Activated naive CD4-positive, alpha-beta T cell treated with anti-CD3 and anti-CD28 coated beads, Interleukin-2, amount 50 U/mL, for 16 hours (primary cell): ENCODE measurements around the gene CCNG2.
A peak's percentile ranks its signal among the peaks of the same experiment; 100 is the strongest.
"Not testable (repeated sequence)": the region's sequence is repeated elsewhere in the genome, so short reads cannot be mapped to it uniquely, and the experiment has no call there.

Experiments used
- DNase-seq: peaks from one replicate; pipeline ENCODE4 v3.0.0-alpha.2; 2020

Gene CCNG2, protein sequence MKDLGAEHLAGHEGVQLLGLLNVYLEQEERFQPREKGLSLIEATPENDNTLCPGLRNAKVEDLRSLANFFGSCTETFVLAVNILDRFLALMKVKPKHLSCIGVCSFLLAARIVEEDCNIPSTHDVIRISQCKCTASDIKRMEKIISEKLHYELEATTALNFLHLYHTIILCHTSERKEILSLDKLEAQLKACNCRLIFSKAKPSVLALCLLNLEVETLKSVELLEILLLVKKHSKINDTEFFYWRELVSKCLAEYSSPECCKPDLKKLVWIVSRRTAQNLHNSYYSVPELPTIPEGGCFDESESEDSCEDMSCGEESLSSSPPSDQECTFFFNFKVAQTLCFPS

GRCh38 chr4:77156912-77157858, at the start of gene CCNG2:
TSS of gene CCNG2 (plus strand) at chr4:77157207. CDS start at chr4:77158533, 1,326 bp downstream.
- peak; percentile 82 for DNase-seq

- no peak for DNase-seq
These were observed 46.3 kb upstream of the CCNG2 start for GRCh38 chr4:77110730-77111129.

- no peak for DNase-seq
These were observed 43.9 kb upstream of the CCNG2 start for GRCh38 chr4:77113069-77113468.

DNA sequence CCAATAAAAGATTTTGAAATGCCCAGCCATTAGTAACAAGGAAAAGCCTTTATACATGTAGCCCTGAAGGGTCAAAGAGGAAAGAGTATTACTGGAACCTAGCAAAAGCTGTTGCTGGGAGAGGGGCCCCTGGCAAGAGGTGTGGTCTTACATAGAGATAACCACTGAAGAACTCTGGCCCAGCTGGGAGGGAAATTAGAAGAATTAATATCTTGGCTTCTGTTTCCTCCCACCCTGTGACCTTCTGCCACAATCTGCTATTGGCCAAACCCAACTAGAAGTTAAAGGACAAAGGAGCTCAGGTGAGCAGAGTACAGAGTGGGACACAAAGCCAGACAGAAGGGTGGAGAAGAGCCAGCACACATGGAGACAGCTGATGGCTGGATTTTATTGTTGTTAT, 39.3 kb upstream of the CCNG2 start:
- no peak for DNase-seq

DNA sequence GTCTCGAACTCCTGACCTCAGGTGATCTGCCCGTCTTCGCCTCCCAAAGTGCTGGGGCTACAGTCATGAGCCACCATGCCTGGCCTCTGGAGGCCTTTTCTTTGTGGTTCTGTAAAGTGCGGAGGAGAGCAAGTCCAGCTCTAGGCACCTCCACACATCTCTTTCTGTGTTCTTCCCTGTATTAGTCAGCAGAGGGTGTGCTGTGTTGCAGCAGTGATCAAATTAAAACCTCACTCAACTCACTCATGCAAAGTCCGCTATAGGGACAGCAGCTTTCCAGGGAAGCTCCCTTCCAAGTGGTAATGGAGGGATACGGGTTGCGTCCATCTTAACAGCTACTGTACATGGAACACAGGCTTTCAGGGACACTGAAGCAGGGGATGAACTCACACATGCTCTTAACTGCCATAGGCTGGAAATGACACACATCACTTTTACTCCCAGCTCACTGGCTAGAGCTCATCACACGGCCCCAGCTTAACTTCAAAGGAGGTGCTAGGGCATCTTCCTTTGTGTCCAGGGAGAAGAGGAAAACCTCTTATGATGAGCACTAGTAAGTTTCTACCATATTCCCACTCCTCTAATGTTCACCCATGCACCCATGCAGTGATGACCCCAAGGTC, 36.0 kb upstream of the CCNG2 start:
- no peak for DNase-seq

DNA sequence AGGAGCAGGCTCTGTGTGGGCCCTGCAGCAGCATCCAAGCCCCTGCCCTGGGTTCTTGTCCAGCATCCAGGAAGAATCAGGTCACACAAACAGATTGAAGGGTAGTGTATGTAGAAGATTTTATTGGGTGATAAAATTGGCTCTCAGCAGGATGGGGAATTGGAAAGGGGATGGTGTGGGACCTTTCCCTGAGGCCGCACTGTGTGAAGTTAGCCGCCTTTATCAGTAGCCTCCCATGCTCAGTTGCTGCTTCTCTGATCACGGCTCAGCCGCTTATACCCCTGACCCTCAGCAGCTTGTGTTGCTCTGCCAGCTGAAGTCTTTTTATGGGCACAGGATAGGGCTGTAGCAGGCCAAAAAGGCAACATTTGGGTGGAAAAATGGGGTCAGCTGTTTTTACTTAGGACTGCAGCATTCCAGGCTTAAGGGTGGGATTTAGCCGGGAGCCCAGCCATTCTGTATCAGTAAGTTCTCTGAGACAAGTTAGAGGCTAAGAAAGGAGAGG, 35.2 kb upstream of the CCNG2 start:
- no peak for DNase-seq

- no peak for DNase-seq
These were observed 34.4 kb upstream of the CCNG2 start for GRCh38 chr4:77122656-77123055.

- DNase-seq, result no peak
These were observed 33.6 kb upstream of the CCNG2 start for GRCh38 chr4:77123411-77123810.

DNA sequence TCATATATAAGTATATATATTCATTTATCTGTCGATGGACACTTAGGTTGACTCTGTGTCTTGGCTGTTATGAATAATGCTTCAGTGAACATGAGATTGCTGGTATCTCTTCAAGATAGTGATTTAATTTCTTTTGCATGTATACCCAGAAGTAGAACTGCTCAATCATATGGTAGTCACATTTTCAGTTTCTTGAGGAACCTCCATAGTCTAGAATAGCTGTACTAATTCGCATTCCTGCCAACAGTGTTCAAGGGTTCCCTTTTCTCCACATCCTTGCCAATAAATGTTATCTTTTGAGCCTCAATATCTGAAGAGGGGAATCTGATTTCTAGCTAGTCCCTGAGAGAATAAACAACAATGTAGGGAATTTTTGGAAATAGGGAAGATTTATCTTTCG, 32.4 kb upstream of the CCNG2 start:
- no peak for DNase-seq

GRCh38 chr4:77125961-77126360, 31.0 kb upstream of the CCNG2 start:
- no peak for DNase-seq

DNA sequence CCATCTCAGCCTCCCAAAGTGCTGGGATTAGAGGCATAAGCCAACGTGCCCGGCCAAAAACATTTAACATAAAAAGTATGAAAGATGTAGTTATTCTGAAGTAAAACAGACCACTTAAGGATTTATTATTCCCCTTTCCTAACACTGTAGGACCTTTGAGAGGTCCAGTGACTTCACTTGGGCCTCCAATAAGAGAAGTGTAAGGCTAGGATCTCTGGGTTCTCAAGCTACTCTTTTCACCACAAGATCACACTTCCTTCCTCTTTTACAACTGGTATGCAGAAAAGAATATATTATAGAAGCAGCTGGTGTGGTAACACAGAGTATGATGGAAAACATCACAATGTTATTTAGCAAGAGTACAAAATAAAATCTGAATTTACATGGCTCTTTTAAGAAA, 30.2 kb upstream of the CCNG2 start:
- no peak for DNase-seq

DNA sequence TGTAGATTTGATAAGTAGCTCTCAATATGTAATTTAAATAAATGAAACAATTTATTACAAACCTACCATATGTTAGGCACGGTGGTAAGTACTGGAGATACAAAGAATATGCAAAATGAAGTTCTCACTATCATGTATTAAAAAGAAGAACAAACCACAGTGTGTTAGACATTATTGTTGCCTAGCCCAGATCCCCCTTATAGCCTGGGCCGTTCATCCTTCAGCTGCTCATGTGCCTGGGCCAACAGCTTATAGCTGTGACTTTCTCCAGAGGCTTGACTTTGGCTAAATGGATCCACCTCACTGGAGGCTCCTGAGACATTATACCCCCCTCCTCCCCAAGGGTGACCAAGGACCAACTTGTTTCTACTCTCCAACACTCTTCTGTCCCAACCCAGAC, 29.8 kb upstream of the CCNG2 start:
- DNase-seq, result no peak

GRCh38 chr4:77127837-77128621, 29.0 kb upstream of the CCNG2 start:
- DNase-seq, result no peak

DNA sequence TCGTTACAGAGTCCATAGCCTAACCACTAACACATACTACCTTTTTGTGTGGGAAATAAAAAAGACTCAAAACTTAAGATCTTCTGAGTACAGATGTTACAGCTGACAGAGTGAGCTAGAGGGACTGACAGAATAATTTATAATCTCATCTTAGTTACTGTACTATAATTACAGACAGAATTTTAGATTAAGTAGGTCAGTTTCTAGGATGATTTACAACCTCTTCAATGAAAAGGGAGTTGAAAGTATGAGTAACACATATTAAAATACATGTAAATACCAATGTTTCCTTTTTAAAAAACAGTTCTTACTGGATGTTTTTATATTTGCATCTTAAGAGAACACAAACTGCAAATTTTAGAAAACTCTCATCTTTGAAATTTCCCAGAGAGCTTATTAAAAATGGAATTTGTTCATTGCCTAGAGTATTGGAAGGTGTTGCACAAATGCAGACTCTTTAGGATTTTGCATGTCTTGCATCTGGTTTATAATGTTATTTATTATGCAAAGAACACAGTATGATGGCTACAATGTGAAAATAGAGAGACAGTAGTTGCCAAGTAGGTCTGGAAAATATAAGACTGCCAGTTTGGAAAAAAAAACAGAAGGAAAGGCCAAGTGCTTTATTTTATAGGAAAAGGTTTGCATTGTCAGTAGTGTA, 24.2 kb upstream of the CCNG2 start:
- no peak for DNase-seq

- not testable (repeated sequence) for DNase-seq
These were observed 19.6 kb upstream of the CCNG2 start for GRCh38 chr4:77137448-77137847.

- no peak for DNase-seq
These were observed 14.9 kb upstream of the CCNG2 start for GRCh38 chr4:77141964-77142645.

GRCh38 chr4:77142646-77143028, 14.4 kb upstream of the CCNG2 start:
- no peak for DNase-seq

DNA sequence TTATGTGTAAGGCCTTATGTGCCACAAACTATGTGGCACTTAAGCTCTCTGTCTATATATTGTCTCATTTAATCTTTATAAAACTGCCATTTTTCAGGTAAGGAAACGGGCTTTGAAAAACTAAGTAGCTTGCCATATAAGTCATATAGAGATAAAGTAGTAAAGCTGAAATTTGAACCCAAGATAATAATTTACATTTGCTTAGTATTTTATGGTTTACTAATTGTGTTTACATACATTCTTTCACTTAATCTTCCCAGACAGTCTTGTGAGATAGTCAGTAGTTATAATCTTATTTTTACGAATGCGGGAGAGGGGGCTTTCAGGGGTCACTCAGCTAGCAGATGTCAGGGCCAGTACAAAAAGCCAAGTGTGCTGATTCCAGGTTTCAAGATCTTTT, 13.9 kb upstream of the CCNG2 start:
- no peak for DNase-seq

- no peak for DNase-seq
These were observed 11.2 kb upstream of the CCNG2 start for GRCh38 chr4:77145842-77146185.

- DNase-seq, result no peak
These were observed 10.6 kb upstream of the CCNG2 start for GRCh38 chr4:77146186-77147078.
